ENCODE measurements around the gene WNT9B.

The WNT9B gene

DNA sequence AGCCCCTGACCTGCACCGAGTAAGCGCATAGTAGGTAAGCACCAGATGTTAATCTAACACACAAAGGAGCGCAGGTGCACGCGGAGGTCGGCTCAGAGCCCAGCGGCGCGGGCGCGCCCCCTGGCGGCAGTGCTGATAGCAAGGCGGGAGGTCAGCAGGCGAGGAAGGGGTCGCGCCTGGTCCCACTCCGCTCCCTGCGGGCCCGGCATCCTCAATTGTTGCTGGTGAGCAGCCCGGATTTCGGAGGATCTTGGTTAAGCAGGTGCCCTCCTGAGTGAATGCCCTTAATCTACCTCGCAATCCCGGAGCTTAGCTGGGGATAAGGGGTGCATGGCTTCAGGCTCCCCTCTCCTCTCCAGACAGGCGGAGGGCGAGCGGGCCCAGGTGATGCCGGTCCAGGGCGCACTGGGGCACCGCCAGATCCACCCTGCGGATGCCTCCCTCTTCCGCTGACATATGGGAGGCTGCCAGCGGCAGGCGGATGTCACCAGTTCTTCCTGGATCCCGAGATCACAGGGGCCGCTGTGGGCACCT lies 28.9 kb upstream of the WNT9B start:
- Histone ChIP-seq H3K4me3 (no peak overlapping the region), H3K27ac (no peak overlapping the region)
- TF ChIP-seq, protein P1, sequence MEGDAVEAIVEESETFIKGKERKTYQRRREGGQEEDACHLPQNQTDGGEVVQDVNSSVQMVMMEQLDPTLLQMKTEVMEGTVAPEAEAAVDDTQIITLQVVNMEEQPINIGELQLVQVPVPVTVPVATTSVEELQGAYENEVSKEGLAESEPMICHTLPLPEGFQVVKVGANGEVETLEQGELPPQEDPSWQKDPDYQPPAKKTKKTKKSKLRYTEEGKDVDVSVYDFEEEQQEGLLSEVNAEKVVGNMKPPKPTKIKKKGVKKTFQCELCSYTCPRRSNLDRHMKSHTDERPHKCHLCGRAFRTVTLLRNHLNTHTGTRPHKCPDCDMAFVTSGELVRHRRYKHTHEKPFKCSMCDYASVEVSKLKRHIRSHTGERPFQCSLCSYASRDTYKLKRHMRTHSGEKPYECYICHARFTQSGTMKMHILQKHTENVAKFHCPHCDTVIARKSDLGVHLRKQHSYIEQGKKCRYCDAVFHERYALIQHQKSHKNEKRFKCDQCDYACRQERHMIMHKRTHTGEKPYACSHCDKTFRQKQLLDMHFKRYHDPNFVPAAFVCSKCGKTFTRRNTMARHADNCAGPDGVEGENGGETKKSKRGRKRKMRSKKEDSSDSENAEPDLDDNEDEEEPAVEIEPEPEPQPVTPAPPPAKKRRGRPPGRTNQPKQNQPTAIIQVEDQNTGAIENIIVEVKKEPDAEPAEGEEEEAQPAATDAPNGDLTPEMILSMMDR (IDR thresholded peaks at IDR 0.05), result no peak
- no peak for DNase-seq (ENCODE audit: low spot score)

DNA sequence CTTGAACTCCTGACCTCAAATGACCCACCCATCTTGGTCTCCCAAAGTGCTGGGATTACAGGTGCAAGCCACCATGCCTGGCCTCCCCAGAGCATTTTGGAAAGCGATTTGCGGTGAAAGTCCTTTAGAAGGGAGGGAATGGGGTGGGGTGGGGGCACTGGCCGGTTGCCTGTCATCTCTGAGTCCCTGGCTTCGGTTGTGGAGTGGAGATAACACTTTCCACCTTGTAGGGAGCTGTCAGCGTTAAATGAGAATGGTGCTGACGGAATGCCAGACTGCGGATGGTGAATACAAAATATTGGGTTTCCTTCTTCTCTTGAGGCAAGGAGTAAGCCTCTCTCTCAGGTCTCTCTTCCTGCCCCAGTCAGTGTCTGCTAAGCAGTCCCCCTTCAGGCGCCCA lies 27.7 kb upstream of the WNT9B start:
- no peak overlapping the region for H3K27ac ChIP-seq
- no peak overlapping the region for H3K4me3 ChIP-seq
- TF ChIP-seq, protein P1 (IDR thresholded peaks at IDR 0.05), result no peak
- DNase-seq (ENCODE audit: low spot score), result no peak

DNA sequence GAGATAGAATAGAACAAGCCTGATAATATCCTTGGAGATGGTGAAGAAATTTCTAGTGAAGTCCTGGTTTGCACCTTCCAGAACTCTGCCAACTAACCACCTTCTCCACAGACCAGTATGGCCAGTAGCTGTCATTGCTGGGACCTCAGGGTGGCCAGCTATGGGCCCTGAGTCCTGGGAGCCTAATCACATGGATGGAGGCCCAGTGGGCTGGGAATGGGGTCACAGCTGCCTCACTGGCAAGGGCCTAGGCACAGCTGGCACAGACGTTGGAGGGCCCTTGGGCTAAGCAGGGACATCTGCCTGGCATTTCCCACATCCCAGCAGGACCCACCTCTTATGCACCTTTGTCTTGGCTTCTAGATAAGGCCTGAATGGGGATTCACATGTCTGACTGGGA lies 25.3 kb upstream of the WNT9B start:
- no peak overlapping the region for H3K4me3 ChIP-seq
- H3K27ac ChIP-seq, result no peak overlapping the region
- TF ChIP-seq, protein P1 (IDR thresholded peaks at IDR 0.05), result no peak
- no peak for DNase-seq (ENCODE audit: low spot score)

DNA sequence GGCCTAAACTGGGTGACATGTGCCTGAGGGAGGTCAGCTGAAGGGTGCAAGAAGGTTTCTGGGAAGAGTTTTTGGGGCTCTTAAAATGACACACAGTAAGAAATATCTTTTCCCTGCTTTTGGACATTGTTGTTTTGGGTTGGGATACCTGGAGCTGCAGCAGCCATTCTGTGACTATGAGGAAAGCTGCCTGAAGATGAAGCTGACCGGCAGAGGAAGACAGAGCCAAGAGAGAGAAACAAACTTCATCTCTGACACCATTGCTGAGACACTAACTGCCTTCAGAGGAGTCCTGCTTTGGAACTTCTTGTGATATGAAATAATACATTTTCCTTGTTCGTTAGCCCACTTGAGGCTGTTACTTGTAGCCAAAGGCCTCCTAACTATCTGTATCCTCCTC lies 24.1 kb upstream of the WNT9B start:
- TF ChIP-seq, protein P1 (IDR thresholded peaks at IDR 0.05), result no peak
- H3K4me3 ChIP-seq, result no peak overlapping the region
- H3K27ac ChIP-seq, result no peak overlapping the region
- DNase-seq (ENCODE audit: low spot score), result no peak

DNA sequence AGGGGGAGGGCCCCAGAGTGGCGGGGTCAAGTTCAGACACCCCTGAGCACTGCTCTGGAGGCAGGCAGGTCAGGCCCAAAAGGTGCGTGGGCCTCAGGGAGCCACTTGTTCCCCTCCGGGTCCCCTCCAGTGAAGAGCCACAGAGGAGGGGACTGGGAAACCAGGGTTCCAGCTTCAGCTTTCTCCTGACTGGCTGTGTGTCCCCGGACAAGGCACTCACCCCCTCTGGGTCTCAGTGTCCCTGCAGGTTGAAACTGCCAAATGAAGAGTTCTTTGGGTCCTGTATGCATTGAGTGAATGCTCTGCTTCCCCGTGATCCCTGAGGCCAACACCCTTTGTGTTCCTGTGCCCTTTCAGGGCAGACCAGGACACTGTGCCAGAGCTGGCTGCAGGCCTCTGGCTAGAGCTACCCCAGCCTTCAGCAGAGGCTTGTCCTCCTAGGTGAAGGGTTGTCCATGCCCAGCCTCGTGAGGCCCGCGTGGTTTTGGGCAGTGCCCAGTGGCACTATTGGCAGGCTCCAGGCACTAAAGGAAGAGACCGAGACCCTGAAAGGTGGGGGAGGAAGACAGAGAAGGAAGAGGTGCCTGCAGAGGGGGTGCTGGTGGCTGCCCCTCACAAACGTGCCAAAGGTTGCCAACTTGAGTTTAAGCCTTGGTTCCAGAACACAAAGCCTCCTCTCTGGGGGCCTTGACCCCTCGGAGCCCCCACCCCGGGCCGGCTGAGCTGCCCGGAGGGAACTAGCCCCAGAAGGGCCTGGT lies 19.6 kb upstream of the WNT9B start:
- H3K4me3 ChIP-seq, result no peak overlapping the region
- TF ChIP-seq, protein P1 (IDR thresholded peaks at IDR 0.05), result no peak
- no peak overlapping the region for H3K27ac ChIP-seq
- no peak for DNase-seq (ENCODE audit: low spot score)

DNA sequence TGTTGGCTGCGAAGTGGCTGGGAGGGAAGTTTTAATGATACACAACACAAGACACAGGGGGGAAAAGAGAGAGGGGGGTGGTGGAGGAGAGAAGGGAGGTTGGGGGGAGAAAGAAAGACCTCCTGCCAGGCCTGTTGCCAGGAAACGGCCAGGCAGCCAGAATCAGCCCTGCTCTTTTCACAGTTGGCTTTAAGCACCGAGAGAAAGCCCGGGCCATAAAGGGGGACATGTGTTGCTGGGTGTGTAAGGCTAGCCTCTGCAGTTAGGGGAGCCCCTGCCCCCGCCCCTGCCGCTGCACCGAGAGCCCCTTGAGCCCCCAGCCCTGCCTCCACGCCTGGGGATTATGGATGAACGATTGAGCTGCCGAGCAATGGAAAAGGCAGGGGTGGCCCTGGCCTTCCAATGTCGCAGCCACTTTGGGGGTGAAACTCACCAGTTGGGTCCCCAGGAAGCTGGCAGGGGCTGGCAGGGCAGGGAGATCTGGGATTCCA lies 19.0 kb upstream of the WNT9B start:
- TF ChIP-seq, protein P1 (IDR thresholded peaks at IDR 0.05), result no peak
- Histone ChIP-seq H3K27ac (no peak overlapping the region), H3K4me3 (no peak overlapping the region)
- no peak for DNase-seq (ENCODE audit: low spot score)
